Chondrocyte (in vitro differentiated cells): Measurements from ENCODE around the gene BANP. TPM values are rescaled to one million over a fixed set of nuclear protein-coding genes. Genes with fewer than 3 reads are reported as not detected.

Source experiments
- DNase-seq: peaks from one replicate; pipeline ENCODE4 v3.0.0; 2021; ENCODE audit warnings: mixed read lengths, low spot score
- H3K27ac Mint-ChIP-seq: one replicate; pipeline ENCODE4 v1.8.0; 2021; ENCODE audit warnings: mild to moderate bottlenecking, moderate library complexity, mixed read lengths; ENCODE audit not compliant: unreplicated experiment
- H3K27me3 Mint-ChIP-seq: 2 replicates; pipeline ENCODE4 v1.8.0; 2021; ENCODE audit warnings: low read depth, mixed read lengths
- H3K36me3 Mint-ChIP-seq: 2 replicates; pipeline ENCODE4 v1.8.0; 2021; ENCODE audit warnings: low read depth, mixed read lengths
- H3K4me1 Mint-ChIP-seq: 2 replicates; pipeline ENCODE4 v1.8.0; 2021; ENCODE audit warnings: low read depth, mild to moderate bottlenecking, mixed read lengths
- H3K4me3 Mint-ChIP-seq: one replicate; pipeline ENCODE4 v1.8.0; 2021; ENCODE audit warnings: mild to moderate bottlenecking, moderate library complexity, mixed read lengths; ENCODE audit not compliant: unreplicated experiment
- H3K9me3 Mint-ChIP-seq: 2 replicates; pipeline ENCODE4 v1.8.0; 2021; ENCODE audit warnings: low read depth, mixed read lengths
- total RNA-seq: library from RNA; stranded (reverse); gene quantifications from 3 replicates; pipeline ENCODE4 v1.2.1, GENCODE V29; 2021
- TF ChIP-seq, protein P1 (sequence below): fragments of 200-600 bp; sonication (generic); IDR thresholded peaks from 2 replicates; pipeline ENCODE4 v1.5.0; 2021; ENCODE audit warnings: antibody characterized with exemption, mild to moderate bottlenecking, moderate library complexity

The BANP gene
- total RNA-seq, 1 donor from 2014 or later: 15.0 TPM

DNA sequence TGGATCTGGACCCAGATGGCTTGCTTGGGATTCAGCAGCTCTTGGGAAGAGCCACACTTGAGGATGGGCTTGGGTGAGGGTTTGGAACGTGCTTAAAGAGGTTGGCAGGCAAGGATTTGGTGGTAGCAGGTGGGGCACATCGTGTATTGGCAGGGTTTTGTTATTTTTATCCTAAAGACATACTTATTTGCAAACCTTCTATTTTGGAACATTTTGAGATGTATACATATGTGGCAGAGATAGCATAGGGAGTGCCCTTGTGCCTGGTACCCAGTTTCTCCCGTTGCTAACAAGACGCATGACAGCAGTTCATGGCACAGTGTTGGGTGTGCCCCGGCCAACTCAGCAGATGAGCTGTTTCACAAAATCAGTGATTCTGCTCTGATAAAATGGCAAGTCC, 9.1 kb downstream of the BANP start:
- H3K4me3 Mint-ChIP-seq: no peak overlapping the region

GRCh38 chr16:87960852-87961251, 9.6 kb downstream of the BANP start:
- H3K4me1 Mint-ChIP-seq: peaks cover 21% of the 10 kb centered on the region

More for the DNA sequence above, 9.1 kb downstream of the BANP start:
- Mint-ChIP-seq H3K27me3 (no peaks in the 10 kb centered on the region), H3K4me1 (peaks cover 25% of the 10 kb centered on the region), H3K27ac (no peak overlapping the region), H3K36me3 (peaks cover 5% of the 10 kb centered on the region), H3K9me3 (no peaks in the 10 kb centered on the region)
- no peak for DNase-seq
- TF ChIP-seq, protein P1, sequence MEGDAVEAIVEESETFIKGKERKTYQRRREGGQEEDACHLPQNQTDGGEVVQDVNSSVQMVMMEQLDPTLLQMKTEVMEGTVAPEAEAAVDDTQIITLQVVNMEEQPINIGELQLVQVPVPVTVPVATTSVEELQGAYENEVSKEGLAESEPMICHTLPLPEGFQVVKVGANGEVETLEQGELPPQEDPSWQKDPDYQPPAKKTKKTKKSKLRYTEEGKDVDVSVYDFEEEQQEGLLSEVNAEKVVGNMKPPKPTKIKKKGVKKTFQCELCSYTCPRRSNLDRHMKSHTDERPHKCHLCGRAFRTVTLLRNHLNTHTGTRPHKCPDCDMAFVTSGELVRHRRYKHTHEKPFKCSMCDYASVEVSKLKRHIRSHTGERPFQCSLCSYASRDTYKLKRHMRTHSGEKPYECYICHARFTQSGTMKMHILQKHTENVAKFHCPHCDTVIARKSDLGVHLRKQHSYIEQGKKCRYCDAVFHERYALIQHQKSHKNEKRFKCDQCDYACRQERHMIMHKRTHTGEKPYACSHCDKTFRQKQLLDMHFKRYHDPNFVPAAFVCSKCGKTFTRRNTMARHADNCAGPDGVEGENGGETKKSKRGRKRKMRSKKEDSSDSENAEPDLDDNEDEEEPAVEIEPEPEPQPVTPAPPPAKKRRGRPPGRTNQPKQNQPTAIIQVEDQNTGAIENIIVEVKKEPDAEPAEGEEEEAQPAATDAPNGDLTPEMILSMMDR: no peak

GRCh38 chr16:87961623-87962022, 10.4 kb downstream of the BANP start:
- Mint-ChIP-seq H3K4me1 (peaks cover 21% of the 10 kb centered on the region), H3K27me3 (no peaks in the 10 kb centered on the region), H3K27ac (no peak overlapping the region)

More at GRCh38 chr16:87960852-87961251, 9.6 kb downstream of the BANP start:
- Mint-ChIP-seq H3K27me3 (no peaks in the 10 kb centered on the region), H3K4me3 (no peak overlapping the region), H3K9me3 (no peaks in the 10 kb centered on the region), H3K36me3 (peaks cover 2% of the 10 kb centered on the region), H3K27ac (no peak overlapping the region)
- TF ChIP-seq, protein P1: no peak
- no peak for DNase-seq

DNA sequence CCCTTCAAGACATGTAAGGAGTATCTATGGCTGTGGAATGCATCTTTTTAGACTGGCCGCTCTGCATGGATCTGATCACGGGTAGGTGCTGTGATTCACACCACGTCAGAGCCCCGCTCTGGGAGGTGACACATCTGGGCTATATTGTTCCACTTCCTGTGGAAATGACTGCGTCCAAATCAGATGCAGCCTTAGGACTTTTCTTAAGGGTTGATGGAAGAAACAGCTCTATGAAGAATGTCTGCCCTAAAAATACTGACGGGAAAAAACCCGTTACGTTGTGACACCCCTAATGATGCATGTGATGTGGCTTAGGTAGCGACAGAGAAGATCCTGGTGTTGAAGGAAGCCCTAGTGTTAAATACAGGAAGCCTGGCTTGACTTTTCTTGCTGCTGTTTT, 12.2 kb downstream of the BANP start:
- DNase-seq: no peak
- no peaks in the 10 kb centered on the region for H3K36me3 Mint-ChIP-seq
- TF ChIP-seq, protein P1: no peak
- no peaks in the 10 kb centered on the region for H3K27me3 Mint-ChIP-seq
- H3K4me3 Mint-ChIP-seq: no peak overlapping the region
- H3K27ac Mint-ChIP-seq: peak overlapping the region; percentile 39
- no peaks in the 10 kb centered on the region for H3K9me3 Mint-ChIP-seq
- H3K4me1 Mint-ChIP-seq: peaks cover 20% of the 10 kb centered on the region

More at GRCh38 chr16:87961623-87962022, 10.4 kb downstream of the BANP start:
- no peak overlapping the region for H3K4me3 Mint-ChIP-seq
- no peak for DNase-seq
- no peaks in the 10 kb centered on the region for H3K9me3 Mint-ChIP-seq
- TF ChIP-seq, protein P1: no peak
- peaks cover 2% of the 10 kb centered on the region for H3K36me3 Mint-ChIP-seq

- H3K36me3 Mint-ChIP-seq: no peaks in the 10 kb centered on the region
- H3K27ac Mint-ChIP-seq: no peak overlapping the region
- H3K9me3 Mint-ChIP-seq: no peaks in the 10 kb centered on the region
- TF ChIP-seq, protein P1: no peak
- peaks cover 28% of the 10 kb centered on the region for H3K4me1 Mint-ChIP-seq
- DNase-seq: no peak
- no peaks in the 10 kb centered on the region for H3K27me3 Mint-ChIP-seq
- no peak overlapping the region for H3K4me3 Mint-ChIP-seq
Observed at GRCh38 chr16:87964049-87964659, 12.9 kb downstream of the BANP start.
